ENCODE data around the gene MARCHF9.

GRCh38 chr12:57753756-57754337 lies 1.1 kb upstream of the MARCHF9 start:
- no peak for TF ChIP-seq CTCF (IDR thresholded peaks at IDR 0.05)
- no peak for TF ChIP-seq POLR2A (IDR thresholded peaks at IDR 0.05)

All from right lobe of liver (tissue), 4 donors.